SK-N-SH (cell line): ENCODE measurements around the gene RAB6D.
"Not testable (repeated sequence)": the region's sequence is repeated elsewhere in the genome, so short reads cannot be mapped to it uniquely, and the experiment has no call there.

Experiments
- CTCF ChIP-seq: fragments of 200-600 bp; sonication (generic); IDR thresholded peaks from 2 replicates; pipeline ENCODE4 v1.6.1; 2017; ENCODE audit warnings: antibody characterized with exemption, mild to moderate bottlenecking, moderate library complexity
- FOSL2 ChIP-seq: IDR thresholded peaks from 2 replicates; pipeline ENCODE4 v1.4.0; 2012; ENCODE audit warnings: low read depth, mild to moderate bottlenecking, moderate library complexity, borderline replicate concordance
- JUND ChIP-seq: IDR thresholded peaks from 2 replicates; pipeline ENCODE4 v1.4.0; 2012
- TAF1 ChIP-seq: IDR thresholded peaks from 2 replicates; pipeline ENCODE4 v1.6.1; 2012; ENCODE audit warnings: low read depth, mild to moderate bottlenecking, low read length, moderate library complexity, borderline replicate concordance
- YY1 ChIP-seq: IDR thresholded peaks from 2 replicates; pipeline ENCODE4 v1.4.0; 2012; ENCODE audit warnings: low read depth, mild to moderate bottlenecking
- ZBTB33 ChIP-seq: IDR thresholded peaks from 2 replicates; pipeline ENCODE4 v1.4.0; 2012; ENCODE audit warnings: low read depth, borderline replicate concordance

GRCh38 chr2:131335319-131335718 lies 28.6 kb downstream of the RAB6D start:
- not testable (repeated sequence) for TF ChIP-seq ZBTB33, FOSL2, YY1, TAF1, JUND
- TF ChIP-seq CTCF, result peak; percentile 30
